Karpas-422 (cell line): ENCODE results near the gene KCNH5. TPM values are rescaled to one million over a fixed set of nuclear protein-coding genes. Genes with fewer than 3 reads are reported as not detected.
A peak's percentile ranks its signal among the peaks of the same experiment; 100 is the strongest.

Experiments used
- DNase-seq: peaks from one replicate; pipeline ENCODE4 v3.0.0-alpha.2; 2015
- H2AFZ ChIP-seq: fragments of 200-600 bp; sonication (generic); 2 replicates; pipeline ENCODE4 v1.6.1; 2014; ENCODE audit warnings: antibody characterized with exemption, low read length, mixed read lengths
- H3K27ac ChIP-seq: fragments of 200-600 bp; sonication (generic); 2 replicates; pipeline ENCODE4 v1.5.1; 2014; ENCODE audit warnings: mild to moderate bottlenecking, low read length, moderate library complexity
- H3K27me3 ChIP-seq: fragments of 200-600 bp; sonication (generic); 2 replicates; pipeline ENCODE4 v1.6.1; 2014; ENCODE audit warnings: low read length, mixed read lengths
- H3K36me3 ChIP-seq: fragments of 200-600 bp; sonication (generic); 2 replicates; pipeline ENCODE4 v1.6.1; 2014; ENCODE audit warnings: low read length, mixed read lengths; ENCODE audit not compliant: insufficient read depth
- H3K4me1 ChIP-seq: fragments of 200-600 bp; sonication (generic); 2 replicates; pipeline ENCODE4 v1.6.1; 2014; ENCODE audit warnings: mild to moderate bottlenecking, low read length, mixed read lengths
- H3K4me2 ChIP-seq: fragments of 200-600 bp; sonication (generic); 2 replicates; pipeline ENCODE4 v1.6.1; 2014; ENCODE audit warnings: low read length, low read depth, mild to moderate bottlenecking; ENCODE audit not compliant: poor library complexity, severe bottlenecking
- H3K4me3 ChIP-seq: fragments of 200-600 bp; sonication (generic); 2 replicates; pipeline ENCODE4 v1.5.1; 2014; ENCODE audit warnings: mild to moderate bottlenecking, antibody characterized with exemption, low read length, mixed read lengths
- H3K79me2 ChIP-seq: fragments of 200-600 bp; sonication (generic); 2 replicates; pipeline ENCODE4 v1.6.1; 2014; ENCODE audit warnings: mild to moderate bottlenecking, low read length, mixed read lengths
- H3K9ac ChIP-seq: fragments of 200-600 bp; sonication (generic); 2 replicates; pipeline ENCODE4 v1.6.0; 2014; ENCODE audit warnings: low read length
- H3K9me2 ChIP-seq: fragments of 200-600 bp; sonication (generic), shearing (Covaris generic); replicated peaks from 2 replicates; pipeline ENCODE4 v1.6.0; 2014; ENCODE audit warnings: mild to moderate bottlenecking, low read length, moderate library complexity; ENCODE audit not compliant: insufficient read depth
- H3K9me3 ChIP-seq: fragments of 300-700, 200-600 bp; sonication (generic); 2 replicates; pipeline ENCODE4 v1.6.1; 2014; ENCODE audit warnings: low read length, mixed read lengths
- H4K20me1 ChIP-seq: fragments of 200-600 bp; sonication (generic); 2 replicates; pipeline ENCODE4 v1.6.1; 2014; ENCODE audit warnings: mild to moderate bottlenecking, antibody characterized with exemption, low read length, low read depth; ENCODE audit not compliant: insufficient read depth
- total RNA-seq: library from RNA; depleted of rRNA; stranded (reverse); fragments of >200 nt; shearing (Covaris generic); gene quantifications from 2 replicates; pipeline ENCODE4 v1.2.3, GENCODE V29; 2014; ENCODE audit warnings: low replicate concordance

The KCNH5 gene
- total RNA-seq, 1 experiment from 2014 or later = 0.04 TPM

- Histone ChIP-seq H3K9ac (no peak overlapping the region), H3K9me2 (no peaks in the 10 kb centered on the region), H3K79me2 (no peaks in the 10 kb centered on the region), H2AFZ (no peak overlapping the region), H3K36me3 (no peaks in the 10 kb centered on the region), H3K4me2 (no peak overlapping the region), H4K20me1 (no peaks in the 10 kb centered on the region), H3K27me3 (no peaks in the 10 kb centered on the region), H3K4me3 (no peak overlapping the region), H3K9me3 (no peaks in the 10 kb centered on the region), H3K4me1 (no peaks in the 10 kb centered on the region), H3K27ac (no peak overlapping the region)
- no peak for DNase-seq
Observed at GRCh38 chr14:62673014-62673755, 372.1 kb downstream of the KCNH5 start.

DNA sequence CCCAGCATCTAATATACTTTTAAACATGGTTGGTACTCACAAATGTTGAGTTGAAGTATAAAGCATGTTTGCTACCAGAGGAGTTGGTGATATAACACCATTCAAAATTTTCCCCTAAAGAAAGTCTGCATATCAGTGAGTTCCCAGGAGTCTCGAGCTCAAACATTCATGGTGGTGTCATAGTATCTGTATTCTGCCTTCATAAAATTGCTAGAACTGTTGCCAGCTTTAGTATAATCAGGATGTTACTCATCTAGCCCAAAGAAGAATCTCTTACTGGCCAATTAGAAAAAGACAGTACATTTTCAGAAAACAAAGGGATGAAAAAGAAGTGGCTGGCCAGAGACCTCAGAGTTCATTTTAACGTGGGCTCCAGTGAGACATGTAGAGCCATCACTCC, 374.7 kb downstream of the KCNH5 start:
- no peaks in the 10 kb centered on the region for H3K27me3 ChIP-seq
- H4K20me1 ChIP-seq = no peaks in the 10 kb centered on the region
- no peaks in the 10 kb centered on the region for H3K36me3 ChIP-seq
- no peak overlapping the region for H2AFZ ChIP-seq
- H3K27ac ChIP-seq = no peak overlapping the region
- no peaks in the 10 kb centered on the region for H3K9me3 ChIP-seq
- no peaks in the 10 kb centered on the region for H3K4me1 ChIP-seq
- no peak overlapping the region for H3K4me2 ChIP-seq
- no peaks in the 10 kb centered on the region for H3K9me2 ChIP-seq
- DNase-seq = no peak
- no peak overlapping the region for H3K9ac ChIP-seq
- H3K4me3 ChIP-seq = no peak overlapping the region
- H3K79me2 ChIP-seq = no peaks in the 10 kb centered on the region

GRCh38 chr14:62667421-62667914, 377.8 kb downstream of the KCNH5 start:
- H3K9me3 ChIP-seq = no peaks in the 10 kb centered on the region
- H3K4me3 ChIP-seq = no peak overlapping the region
- H3K36me3 ChIP-seq = no peaks in the 10 kb centered on the region
- H3K9me2 ChIP-seq = no peaks in the 10 kb centered on the region
- DNase-seq = peak; percentile 61
- no peaks in the 10 kb centered on the region for H3K79me2 ChIP-seq
- H2AFZ ChIP-seq = no peak overlapping the region
- H3K4me2 ChIP-seq = no peak overlapping the region
- no peaks in the 10 kb centered on the region for H3K4me1 ChIP-seq
- H4K20me1 ChIP-seq = no peaks in the 10 kb centered on the region
- H3K9ac ChIP-seq = no peak overlapping the region
- no peak overlapping the region for H3K27ac ChIP-seq
- H3K27me3 ChIP-seq = no peaks in the 10 kb centered on the region

DNA sequence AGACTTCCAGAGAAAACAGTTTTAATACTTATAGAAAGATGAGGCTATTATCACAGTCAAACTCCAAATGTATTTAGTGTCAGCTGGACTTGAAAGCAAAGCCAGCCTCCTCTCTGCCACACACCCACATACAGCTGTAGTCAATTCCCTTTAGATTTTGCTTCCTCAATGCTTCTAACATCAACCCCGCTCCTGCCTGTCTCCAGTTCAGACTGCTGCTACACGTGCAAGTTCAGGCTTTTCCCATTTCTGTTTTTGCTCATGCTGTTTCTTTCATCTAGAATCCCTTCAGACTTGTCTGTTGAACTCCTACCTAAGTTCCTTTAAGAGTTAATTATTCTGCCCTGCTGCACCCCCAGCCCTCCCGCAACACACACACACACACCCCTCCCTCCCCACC, 380.0 kb downstream of the KCNH5 start:
- Histone ChIP-seq H4K20me1 (no peaks in the 10 kb centered on the region), H3K79me2 (no peaks in the 10 kb centered on the region), H3K9me3 (no peaks in the 10 kb centered on the region), H3K27me3 (no peaks in the 10 kb centered on the region), H3K4me3 (no peak overlapping the region), H3K4me2 (no peak overlapping the region), H3K27ac (no peak overlapping the region), H3K9me2 (no peaks in the 10 kb centered on the region), H3K4me1 (no peaks in the 10 kb centered on the region), H2AFZ (no peak overlapping the region), H3K9ac (no peak overlapping the region), H3K36me3 (no peaks in the 10 kb centered on the region)
- no peak for DNase-seq

DNA sequence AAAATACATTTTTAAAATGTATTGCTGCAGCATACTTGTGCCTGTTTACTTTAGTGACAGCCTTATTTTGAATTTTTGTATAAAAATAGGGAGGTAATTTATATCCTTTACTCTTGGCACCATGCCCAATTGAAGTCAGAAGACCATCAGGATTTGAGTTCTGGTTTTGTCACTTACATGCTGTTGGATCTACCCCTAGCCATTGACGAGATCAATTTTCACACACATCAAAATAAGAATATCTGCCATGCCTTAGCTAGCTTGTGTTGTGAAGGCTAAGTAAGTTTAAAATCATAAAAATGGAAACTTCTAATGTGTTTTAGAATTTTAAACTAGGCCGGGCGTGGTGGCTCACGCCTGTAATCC, 381.8 kb downstream of the KCNH5 start:
- Histone ChIP-seq H3K9ac (no peak overlapping the region), H4K20me1 (no peaks in the 10 kb centered on the region), H3K9me3 (no peaks in the 10 kb centered on the region), H3K4me3 (no peak overlapping the region), H3K79me2 (no peaks in the 10 kb centered on the region), H3K9me2 (no peaks in the 10 kb centered on the region), H2AFZ (no peak overlapping the region), H3K4me1 (no peaks in the 10 kb centered on the region), H3K36me3 (no peaks in the 10 kb centered on the region), H3K27ac (no peak overlapping the region), H3K4me2 (no peak overlapping the region), H3K27me3 (no peaks in the 10 kb centered on the region)
- no peak for DNase-seq

- no peaks in the 10 kb centered on the region for H3K4me1 ChIP-seq
- H3K27me3 ChIP-seq = no peaks in the 10 kb centered on the region
Observed at GRCh38 chr14:62662811-62663455, 382.3 kb downstream of the KCNH5 start.

DNA sequence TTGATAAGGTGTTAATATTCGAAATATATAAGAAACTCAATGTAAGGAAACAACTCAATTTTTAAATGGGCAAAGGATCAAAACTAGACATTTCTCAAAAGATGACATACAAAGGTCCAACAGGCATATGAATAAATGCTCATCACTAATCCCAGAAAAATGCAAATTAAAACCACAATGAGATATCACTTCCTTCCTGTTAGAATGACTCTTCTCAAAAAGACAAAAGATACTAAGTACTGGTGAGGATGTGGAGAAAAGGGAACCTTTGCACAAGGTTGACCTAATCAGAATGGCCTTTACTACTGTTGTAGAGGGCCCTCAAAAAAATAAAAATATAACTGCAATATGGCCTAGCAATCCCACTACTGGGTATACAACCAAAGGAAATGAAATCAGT, 383.4 kb downstream of the KCNH5 start:
- Histone ChIP-seq H3K27me3 (no peaks in the 10 kb centered on the region), H3K4me1 (no peaks in the 10 kb centered on the region), H3K4me3 (no peak overlapping the region), H3K4me2 (no peak overlapping the region), H3K36me3 (no peaks in the 10 kb centered on the region), H3K9me3 (no peaks in the 10 kb centered on the region), H2AFZ (no peak overlapping the region), H3K9ac (no peak overlapping the region), H4K20me1 (no peaks in the 10 kb centered on the region), H3K27ac (no peak overlapping the region), H3K79me2 (no peaks in the 10 kb centered on the region), H3K9me2 (no peaks in the 10 kb centered on the region)
- DNase-seq = no peak

More at GRCh38 chr14:62662811-62663455, 382.3 kb downstream of the KCNH5 start:
- Histone ChIP-seq H3K27ac (no peak overlapping the region), H4K20me1 (no peaks in the 10 kb centered on the region), H3K9ac (no peak overlapping the region), H2AFZ (no peak overlapping the region), H3K9me2 (no peaks in the 10 kb centered on the region), H3K36me3 (no peaks in the 10 kb centered on the region), H3K79me2 (no peaks in the 10 kb centered on the region), H3K4me2 (no peak overlapping the region), H3K9me3 (no peaks in the 10 kb centered on the region), H3K4me3 (no peak overlapping the region)
- no peak for DNase-seq

GRCh38 chr14:62658631-62659030, 386.6 kb downstream of the KCNH5 start:
- no peaks in the 10 kb centered on the region for H3K9me2 ChIP-seq
- no peaks in the 10 kb centered on the region for H3K9me3 ChIP-seq
- no peak overlapping the region for H3K4me2 ChIP-seq
- no peak overlapping the region for H3K27ac ChIP-seq
- no peak for DNase-seq
- H3K9ac ChIP-seq = no peak overlapping the region
- H3K4me3 ChIP-seq = no peak overlapping the region
- no peak overlapping the region for H2AFZ ChIP-seq
- H3K4me1 ChIP-seq = no peaks in the 10 kb centered on the region
- H3K36me3 ChIP-seq = no peaks in the 10 kb centered on the region
- no peaks in the 10 kb centered on the region for H3K27me3 ChIP-seq
- H3K79me2 ChIP-seq = no peaks in the 10 kb centered on the region
- H4K20me1 ChIP-seq = no peaks in the 10 kb centered on the region
